HEK293T (cell line): ENCODE measurements around the gene AZU1.

Experiments used
- ARNT ChIP-seq: fragments of 450-650 bp; IDR thresholded peaks from 2 replicates; pipeline ENCODE4 v1.6.1; 2017; ENCODE audit warnings: mild to moderate bottlenecking
- BHLHE40 ChIP-seq: fragments of 450-650 bp; IDR thresholded peaks from 2 replicates; pipeline ENCODE4 v1.6.1; 2016; ENCODE audit warnings: mild to moderate bottlenecking, moderate library complexity, borderline replicate concordance
- ELF4 ChIP-seq: fragments of 450-650 bp; IDR thresholded peaks from 2 replicates; pipeline ENCODE4 v1.6.1; 2017; ENCODE audit warnings: antibody characterized with exemption
- FOXA1 ChIP-seq: fragments of 450-650 bp; IDR thresholded peaks from 2 replicates; pipeline ENCODE4 v1.6.1; 2016; ENCODE audit warnings: mild to moderate bottlenecking
- FOXM1 ChIP-seq: fragments of 450-650 bp; IDR thresholded peaks from 2 replicates; pipeline ENCODE4 v1.6.1; 2017; ENCODE audit warnings: mild to moderate bottlenecking, borderline replicate concordance
- HDGF ChIP-seq: fragments of 450-650 bp; IDR thresholded peaks from 2 replicates; pipeline ENCODE4 v1.6.1; 2017; ENCODE audit warnings: antibody characterized with exemption, borderline replicate concordance
- LEF1 ChIP-seq: fragments of 450-650 bp; IDR thresholded peaks from 2 replicates; pipeline ENCODE4 v1.6.1; 2017; ENCODE audit warnings: mild to moderate bottlenecking, borderline replicate concordance
- SP1 ChIP-seq: fragments of 450-650 bp; IDR thresholded peaks from 2 replicates; pipeline ENCODE4 v1.6.1; 2017
- SUZ12 ChIP-seq: fragments of 450-650 bp; IDR thresholded peaks from 2 replicates; pipeline ENCODE4 v1.6.1; 2016; ENCODE audit warnings: mild to moderate bottlenecking
- ZNF384 ChIP-seq: fragments of 450-650 bp; IDR thresholded peaks from 2 replicates; pipeline ENCODE4 v1.6.1; 2016
- TF ChIP-seq, protein P1 (sequence below): fragments of 450-650 bp; IDR thresholded peaks from 2 replicates; pipeline ENCODE4 v1.6.1; 2016

DNA sequence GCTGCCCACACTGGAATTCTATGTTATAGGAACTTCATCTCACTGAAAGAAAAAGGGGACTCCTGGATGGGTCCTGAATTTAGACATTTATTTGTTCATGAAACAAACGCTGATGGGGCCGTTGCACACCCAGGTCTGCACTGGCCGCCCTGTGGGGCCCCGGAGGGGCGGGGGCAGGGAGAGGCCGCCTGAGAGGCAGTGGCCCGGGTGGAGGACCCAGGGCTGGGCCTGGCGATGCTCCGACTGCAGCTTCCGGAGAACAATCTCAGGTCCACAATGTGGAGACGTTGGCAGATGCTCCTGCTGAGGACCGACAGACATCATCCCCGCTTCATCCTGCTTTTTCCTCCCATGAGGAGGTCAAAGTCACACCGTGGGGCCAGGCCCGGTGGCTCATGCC, 46.7 kb upstream of the AZU1 start:
- TF ChIP-seq ELF4 (no peak), FOXM1 (no peak), ZNF384 (no peak), SP1 (no peak), HDGF (no peak), BHLHE40 (no peak), ARNT (no peak), SUZ12 (no peak), LEF1 (no peak), FOXA1 (no peak)
- TF ChIP-seq, protein P1, sequence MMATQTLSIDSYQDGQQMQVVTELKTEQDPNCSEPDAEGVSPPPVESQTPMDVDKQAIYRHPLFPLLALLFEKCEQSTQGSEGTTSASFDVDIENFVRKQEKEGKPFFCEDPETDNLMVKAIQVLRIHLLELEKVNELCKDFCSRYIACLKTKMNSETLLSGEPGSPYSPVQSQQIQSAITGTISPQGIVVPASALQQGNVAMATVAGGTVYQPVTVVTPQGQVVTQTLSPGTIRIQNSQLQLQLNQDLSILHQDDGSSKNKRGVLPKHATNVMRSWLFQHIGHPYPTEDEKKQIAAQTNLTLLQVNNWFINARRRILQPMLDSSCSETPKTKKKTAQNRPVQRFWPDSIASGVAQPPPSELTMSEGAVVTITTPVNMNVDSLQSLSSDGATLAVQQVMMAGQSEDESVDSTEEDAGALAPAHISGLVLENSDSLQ, result no peak
